Putamen (tissue), 1 donor: ENCODE data around the gene INAFM1.

Experiments used
- DNase-seq: peaks from one replicate; pipeline ENCODE4 v3.0.0-alpha.2; 2016; ENCODE audit warnings: low spot score

Gene INAFM1

GRCh38 chr19:47310323-47310722, 35.6 kb downstream of the INAFM1 start:
- no peak for DNase-seq

- no peak for DNase-seq
Observed at GRCh38 chr19:47310819-47311218, 36.1 kb downstream of the INAFM1 start.

DNA sequence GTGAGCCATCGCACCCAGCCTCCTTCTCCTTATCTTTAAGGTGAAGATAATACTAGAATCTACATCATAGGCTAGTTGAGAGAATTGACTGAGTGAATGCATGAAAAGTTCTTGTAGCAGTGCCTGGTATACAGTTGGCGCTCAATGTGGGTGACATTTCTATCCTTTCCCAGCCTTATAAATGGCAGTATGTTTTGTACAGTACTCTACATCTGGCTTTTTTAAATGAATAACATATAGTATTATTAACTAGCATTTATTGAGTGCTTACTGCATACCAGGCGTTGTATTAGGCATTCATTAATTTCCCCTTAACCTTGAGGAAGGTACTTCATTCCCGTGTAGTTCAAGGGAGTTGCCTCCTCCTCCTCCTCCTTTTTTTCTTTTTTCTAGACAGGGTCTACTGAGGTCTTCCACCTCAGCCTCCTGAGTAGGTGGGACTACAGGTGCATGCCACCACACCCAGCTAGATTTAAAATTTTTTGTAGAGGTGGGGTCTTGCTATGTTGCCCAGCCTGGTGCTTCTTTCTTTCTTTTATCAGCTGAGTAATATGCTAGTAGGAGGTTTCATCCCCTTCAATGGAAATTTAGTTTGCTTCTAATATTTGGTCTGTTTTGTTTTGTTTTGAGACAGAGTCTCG, 37.8 kb downstream of the INAFM1 start:
- DNase-seq, result no peak

DNA sequence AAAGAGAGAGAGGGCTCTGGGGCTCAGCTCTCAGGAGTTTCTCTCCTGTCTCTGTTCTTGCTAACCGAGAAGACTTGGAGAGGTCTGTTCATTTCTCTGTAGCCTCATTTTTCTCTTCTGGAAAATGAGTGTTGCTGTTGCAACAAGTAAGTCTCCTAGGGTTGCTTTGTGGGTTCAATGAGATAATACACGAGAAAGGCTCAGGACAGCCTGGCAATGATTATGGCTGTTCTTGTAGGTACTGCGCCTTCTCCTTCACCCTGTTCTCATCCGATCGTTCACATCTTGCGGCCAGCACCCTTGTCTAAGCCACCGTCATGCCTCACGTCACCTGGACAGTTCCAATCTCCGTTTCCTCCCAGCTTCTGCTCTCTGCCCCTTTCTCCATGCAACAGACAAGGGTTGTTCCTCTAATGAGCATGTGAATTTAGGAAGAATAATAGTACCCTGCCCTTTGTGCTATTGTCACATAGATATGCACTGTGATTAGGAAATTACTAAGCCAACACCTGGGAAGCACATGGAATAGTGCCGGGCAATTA, 39.1 kb downstream of the INAFM1 start:
- DNase-seq, result no peak

GRCh38 chr19:47315125-47315821, 40.6 kb downstream of the INAFM1 start:
- DNase-seq, result peak; percentile 76

DNA sequence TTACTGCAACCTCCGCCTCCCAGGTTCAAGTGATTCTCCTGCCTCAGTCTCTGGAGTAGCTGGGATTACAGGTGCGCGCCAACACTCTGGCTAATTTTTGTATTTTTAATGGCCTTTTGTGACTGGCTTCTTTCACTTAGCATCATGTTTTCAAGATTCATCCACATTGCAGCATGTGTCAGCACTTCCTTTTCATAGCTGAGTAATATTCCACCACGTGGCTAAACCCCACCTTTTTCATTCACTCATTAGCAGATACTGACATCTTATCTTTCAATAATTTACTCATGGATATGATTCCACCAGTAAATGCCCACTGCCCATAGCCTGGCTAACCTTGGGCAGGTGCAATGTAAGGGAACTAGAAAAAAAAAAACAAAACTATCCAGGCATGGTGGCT, 41.8 kb downstream of the INAFM1 start:
- DNase-seq, result no peak

- DNase-seq, result no peak
Observed at GRCh38 chr19:47319923-47320871, 45.5 kb downstream of the INAFM1 start.

- no peak for DNase-seq
Observed at GRCh38 chr19:47321630-47322029, 46.9 kb downstream of the INAFM1 start.

GRCh38 chr19:47322058-47322457, 47.4 kb downstream of the INAFM1 start:
- no peak for DNase-seq

GRCh38 chr19:47323409-47323808, 48.7 kb downstream of the INAFM1 start:
- DNase-seq, result no peak

GRCh38 chr19:47323872-47324271, 49.2 kb downstream of the INAFM1 start:
- DNase-seq, result no peak

GRCh38 chr19:47324502-47324901, 49.8 kb downstream of the INAFM1 start:
- no peak for DNase-seq
